Tongue (tissue), 3 donors: Measurements from ENCODE around the gene FRAS1. TPM values are rescaled to one million over a fixed set of nuclear protein-coding genes. Genes with fewer than 3 reads are reported as not detected.

Experiments
- DNase-seq: peaks from one replicate; pipeline ENCODE4 v3.0.0-alpha.2; 2015
- small RNA-seq: library from RNA; depleted of rRNA; stranded (forward); fragments of <200 nt; gene quantifications from one replicate; pipeline ENCODE3, GENCODE V24; 2014; ENCODE audit warnings: low replicate concordance
- total RNA-seq: library from RNA; depleted of rRNA; stranded (reverse); fragments of >200 nt; gene quantifications from one replicate; pipeline ENCODE4 v1.2.3, GENCODE V29; 2014

The FRAS1 gene
- total RNA-seq, 1 donor from 2014 or later: 46.9 TPM

DNA sequence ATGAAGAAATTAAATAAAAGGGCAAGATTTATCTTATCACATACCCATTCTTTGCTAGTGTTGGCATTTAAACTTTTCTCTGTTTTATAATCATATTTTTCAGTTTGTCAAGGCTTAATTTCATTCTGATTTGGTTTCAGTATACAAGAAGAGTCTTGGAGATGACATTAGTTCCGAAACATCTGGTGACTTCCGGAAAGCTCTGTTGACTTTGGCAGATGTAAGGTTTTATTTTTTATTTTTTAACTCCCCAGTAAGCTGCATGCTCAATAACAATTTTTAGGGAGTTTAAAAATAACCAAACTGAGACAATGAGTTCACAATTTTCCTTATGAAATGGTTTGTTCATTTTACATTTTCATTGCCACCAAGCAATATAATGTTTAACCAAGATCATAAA, 534.3 kb downstream of the FRAS1 start:
- DNase-seq: peak; percentile 20

DNA sequence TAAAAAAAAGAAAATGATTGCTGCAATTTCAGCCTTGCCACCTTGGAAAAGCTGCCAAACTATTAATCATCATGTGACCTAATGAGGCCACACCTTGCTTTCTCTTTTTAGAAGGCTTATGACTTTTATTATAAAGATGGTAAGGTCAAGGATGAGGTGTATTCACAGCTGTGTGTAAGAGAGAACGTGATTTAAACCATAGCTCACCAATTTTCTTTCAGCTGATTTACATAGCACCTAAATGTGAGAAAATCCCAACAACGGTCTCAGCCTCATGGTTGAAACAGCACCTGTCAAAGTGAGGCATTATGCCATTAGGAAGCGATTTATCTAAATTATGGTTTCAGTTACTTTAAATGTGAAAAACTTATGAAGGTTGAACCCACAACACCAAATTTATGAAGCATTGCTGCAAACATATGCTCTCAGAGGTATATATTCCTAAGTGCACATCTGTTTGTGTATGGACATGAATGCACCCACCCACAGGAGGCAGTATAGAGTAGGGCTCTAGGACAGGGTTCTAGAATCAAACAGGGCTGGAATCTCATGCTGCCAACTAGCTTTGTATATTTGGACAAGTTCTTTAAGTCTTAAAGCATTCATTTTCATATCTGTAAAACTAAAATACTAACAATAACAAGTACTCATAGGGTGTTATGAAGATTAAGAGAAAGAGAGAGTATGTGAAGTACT, 535.1 kb downstream of the FRAS1 start:
- DNase-seq: no peak

Small RNAs within 50 kb of the gene (small RNA-seq; reads per million reads assigned to genes)
- gene AC114801.3: not detected

Other genes starting within 250 kb of the FRAS1 start
- 49.4 TPM for gene CNOT6L, start 238.0 kb upstream of the FRAS1 start, total RNA-seq
- gene MRPL1, start 194.5 kb upstream of the FRAS1 start, total RNA-seq: 42.4 TPM